HG03066 (cell line): ENCODE results near the gene PLA2G4A.

ENCODE experiments used
- ATAC-seq: cut with Tn5 transposase; IDR thresholded peaks from one replicate; pipeline ENCODE4 v1.9.1; 2021; ENCODE audit warnings: low read depth; ENCODE audit not compliant: unreplicated experiment

Gene PLA2G4A

DNA sequence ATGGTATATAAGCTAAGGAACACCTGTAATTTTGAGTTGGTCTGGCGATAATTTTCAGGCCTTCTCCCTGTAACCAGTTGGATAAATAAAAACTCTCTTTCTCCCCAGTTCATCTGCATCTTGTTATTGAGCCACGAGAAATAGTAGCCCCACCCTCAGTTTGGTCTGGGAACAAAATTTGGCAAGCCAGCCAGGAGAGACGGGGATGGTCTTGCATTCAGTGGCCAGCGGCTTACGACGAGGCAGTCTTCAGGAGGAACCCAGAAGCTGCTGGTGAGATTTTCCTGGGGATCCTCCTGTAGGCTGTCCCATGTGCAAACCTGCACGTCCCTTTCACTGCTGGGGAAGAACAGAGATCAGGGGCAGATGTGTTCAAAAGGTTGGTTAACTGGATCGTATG, 174.6 kb downstream of the PLA2G4A start:
- no peak for ATAC-seq

DNA sequence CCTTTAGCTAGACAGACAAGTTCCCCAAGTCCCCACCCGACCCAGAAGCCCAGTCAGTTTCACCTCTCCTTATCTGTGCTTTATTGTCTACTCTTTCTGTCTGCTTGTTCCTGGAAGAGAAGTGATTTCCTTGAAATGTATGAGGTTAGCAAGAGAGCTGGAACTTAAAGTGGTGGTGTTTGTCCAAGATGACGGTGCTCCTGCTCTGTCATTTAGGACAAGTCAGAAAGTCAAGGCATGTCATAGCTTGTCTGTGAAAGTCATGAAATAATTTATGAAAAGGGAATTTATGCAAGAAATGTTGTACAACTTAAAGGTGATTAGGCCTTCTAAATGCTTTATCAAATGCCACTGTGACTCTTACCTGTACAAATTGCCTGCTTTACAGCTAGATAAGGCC, 178.1 kb downstream of the PLA2G4A start:
- ATAC-seq: no peak

DNA sequence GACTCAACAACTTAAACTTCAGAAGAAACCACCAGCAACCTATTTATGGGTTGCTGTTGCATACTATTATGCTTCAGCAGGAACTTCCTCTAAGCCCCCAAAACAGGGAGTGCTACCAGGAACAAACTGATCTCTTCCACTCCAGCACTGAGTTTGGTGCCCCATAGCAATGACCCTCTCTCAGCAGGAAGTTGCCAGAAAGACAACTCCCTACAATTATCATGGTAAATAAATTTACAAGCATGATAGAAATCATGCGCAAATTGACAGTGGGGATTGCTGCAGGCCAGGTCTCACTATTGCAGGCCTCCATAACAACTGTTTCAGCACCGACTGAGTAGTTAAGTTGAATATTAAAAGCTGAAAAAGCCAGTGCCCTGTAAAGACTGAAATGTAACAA, 180.6 kb downstream of the PLA2G4A start:
- ATAC-seq: no peak

DNA sequence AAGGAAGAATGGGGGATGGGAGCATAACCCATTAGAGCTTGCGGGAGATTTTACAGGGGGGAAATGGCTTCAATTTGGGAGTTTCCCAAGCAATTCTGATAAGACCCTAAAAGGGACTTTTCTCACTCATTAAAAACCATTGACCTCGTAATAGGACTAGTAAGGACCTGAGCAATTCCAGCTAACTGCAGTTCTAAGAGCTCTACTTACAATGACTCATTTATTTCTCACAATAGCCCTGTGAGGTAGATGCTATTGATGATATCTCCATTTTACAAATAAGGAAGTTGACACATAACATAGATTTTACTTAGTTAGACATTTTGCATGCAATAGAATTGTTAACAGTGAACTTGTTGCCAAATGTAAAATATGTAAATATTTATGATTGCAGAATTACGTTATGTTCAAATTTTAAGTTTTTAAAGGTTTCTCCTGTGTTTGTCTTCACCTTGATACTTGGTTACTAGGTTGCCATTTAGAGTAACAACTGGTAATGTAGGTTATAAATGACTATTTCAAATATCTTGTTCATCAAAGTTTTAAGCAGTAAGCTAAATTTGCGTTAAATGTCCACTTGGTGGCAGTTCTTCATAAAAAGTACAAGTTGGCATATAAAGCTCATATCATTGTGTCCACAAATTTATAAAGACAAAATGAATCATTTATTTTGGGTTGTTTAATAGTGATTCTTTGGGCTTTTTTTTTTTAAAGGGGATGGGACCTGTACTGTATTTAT, 182.0 kb downstream of the PLA2G4A start:
- no peak for ATAC-seq

DNA sequence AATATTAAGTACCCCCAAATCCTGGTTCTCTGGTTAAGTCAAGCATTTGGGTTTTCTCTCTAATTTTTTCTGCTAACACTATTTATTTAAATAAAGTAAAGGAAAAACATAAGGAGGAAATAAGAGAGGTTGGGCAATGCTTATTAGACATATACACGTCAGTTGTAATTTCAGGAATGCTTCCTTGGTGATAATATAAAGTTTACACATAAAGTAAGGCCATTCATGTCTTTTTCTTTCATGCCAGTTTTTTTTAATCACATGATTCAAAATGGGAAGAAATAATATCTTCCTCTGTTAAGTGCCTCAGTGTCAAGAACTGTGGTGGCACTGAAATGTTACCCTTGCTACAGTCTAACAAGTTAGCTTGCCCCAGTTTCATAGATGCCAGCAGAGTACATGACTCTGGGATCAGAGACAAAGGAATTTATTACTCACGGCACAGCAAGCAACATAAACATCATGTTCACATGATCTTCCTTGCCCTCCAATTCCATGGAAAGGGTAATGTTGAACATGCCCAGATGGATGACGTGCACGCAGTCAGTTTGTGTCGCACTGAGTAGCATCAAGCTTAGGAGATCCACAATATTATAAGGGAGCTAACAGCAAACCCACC, 184.9 kb downstream of the PLA2G4A start:
- ATAC-seq: no peak

DNA sequence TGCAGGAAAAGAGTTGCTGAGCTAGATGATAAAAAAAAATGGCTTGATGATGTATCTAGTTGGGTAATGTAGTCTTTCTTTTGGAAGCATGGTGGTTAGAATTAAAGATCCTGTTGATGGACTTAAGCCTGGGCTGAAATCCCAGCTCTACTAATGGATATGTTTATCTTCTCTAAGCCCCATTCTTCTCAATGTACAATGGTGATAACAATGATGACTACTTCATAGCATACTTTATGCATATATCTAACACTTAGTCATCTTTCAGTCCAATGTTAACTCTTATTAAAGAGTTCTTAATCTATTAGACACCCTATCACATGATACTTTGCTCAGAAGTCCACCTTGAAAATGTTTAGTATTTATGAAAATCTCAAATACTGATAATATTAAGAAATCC, 189.5 kb downstream of the PLA2G4A start:
- ATAC-seq: no peak

DNA sequence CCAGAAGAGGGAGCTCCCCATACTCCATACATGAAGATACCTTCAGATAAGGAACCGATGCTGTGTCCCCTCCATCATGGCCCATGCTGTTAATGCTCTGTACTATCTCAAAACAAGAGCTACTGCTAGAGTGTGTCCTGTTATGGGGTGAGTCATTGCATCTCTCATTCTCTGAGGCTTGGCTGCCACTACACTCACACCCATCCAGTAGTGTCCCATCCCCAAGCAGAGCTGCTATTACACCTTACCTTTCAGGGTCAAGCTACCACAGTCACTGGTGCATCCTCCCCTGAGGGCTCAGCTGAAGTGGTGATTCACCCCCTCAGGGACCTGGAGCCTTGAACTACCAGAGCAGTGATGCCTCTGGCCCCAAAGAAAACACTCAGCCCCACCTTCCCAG, 198.5 kb downstream of the PLA2G4A start:
- ATAC-seq: no peak

DNA sequence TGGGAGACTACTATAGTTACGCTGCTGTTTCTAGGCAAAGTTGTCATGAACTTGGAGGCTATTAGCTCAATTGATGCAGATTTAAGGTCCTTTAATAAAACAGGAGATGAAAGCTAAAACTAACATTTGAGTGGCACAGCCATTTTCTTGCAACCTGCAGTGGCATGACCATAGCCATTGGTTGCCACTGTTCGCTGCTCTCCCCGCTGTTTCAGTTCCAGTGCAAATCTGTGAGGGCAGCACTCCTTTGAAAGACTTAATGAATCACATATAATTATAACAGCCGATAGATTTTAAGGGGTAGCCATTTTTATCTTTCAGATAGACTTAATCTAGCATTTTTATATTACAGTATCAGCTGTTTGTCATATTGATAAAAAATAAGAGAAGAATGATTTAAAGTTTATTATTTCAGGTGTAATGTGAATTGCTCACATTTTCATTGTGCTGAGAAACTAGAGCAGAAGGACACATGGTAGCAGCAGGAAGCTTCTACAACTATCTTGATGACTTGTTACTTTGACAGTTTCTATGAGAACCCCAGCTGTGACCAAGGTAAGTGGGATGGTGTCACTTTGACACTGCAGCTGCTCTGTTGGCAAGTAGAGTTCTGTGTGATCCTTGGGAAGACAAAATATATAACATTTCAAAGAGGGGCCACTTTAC, 203.7 kb downstream of the PLA2G4A start:
- no peak for ATAC-seq

DNA sequence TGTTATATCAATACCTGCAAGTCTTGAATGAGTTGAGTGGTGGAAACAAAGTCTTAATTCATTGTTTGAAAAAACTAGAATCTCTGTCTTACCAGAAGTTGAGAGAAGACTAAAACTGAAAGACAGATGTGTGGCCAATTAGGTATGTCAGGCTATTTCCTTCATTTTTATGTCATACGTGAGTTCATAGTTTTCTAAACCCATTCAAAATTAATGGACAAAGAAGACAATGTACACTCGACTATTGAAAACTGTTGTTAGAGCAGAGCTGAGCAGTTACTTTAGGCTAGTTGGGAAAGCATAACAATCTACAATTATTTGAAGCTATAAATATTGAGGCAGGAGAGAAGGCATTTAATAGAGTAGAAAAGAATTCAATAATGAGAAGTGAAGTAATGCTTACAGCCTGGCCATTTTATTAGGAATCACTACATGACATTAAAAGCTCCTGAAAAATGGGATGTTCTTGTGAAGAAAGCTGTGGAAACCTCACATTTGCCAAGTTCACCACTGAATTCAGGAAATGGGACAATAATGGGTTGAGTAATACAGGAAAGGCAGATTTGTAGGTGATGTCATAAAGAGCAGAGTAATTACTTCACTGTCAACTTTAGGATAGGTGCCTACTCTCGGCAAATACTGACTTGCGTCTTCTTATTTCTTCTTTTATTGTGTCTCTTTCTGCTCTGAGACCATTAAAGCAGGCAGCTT, 204.4 kb downstream of the PLA2G4A start:
- no peak for ATAC-seq

DNA sequence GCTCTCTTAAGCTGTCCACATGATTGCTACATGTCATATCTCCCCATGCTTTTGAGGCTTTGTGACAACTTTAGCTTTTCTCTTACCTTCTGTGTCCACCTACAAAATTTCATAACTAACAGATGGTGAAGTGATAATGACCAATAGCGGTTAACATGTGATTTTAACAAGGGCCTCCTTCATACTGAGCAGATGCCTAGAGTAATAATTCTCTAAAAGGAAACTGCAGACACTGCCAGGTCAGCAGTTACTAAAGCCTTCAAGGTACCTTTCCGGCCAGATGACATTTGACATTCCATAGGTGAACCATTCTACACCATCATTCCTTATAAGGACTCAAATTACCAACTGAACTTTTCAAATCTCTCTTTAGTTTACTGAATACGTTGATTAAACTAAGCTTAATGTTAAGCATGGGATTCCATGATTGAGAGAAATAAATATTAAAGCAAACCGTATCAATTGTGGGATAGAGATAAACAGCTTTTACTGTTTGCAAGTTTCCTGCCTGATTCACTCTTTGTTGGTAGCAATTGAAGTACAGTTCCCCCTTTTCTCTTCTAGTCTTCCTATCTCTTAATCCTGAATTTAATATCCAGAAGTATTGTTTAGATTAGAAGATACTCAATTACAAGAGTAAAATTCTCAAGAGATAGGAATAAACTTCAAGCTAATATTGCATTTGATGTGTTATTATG, 205.1 kb downstream of the PLA2G4A start:
- ATAC-seq: no peak

DNA sequence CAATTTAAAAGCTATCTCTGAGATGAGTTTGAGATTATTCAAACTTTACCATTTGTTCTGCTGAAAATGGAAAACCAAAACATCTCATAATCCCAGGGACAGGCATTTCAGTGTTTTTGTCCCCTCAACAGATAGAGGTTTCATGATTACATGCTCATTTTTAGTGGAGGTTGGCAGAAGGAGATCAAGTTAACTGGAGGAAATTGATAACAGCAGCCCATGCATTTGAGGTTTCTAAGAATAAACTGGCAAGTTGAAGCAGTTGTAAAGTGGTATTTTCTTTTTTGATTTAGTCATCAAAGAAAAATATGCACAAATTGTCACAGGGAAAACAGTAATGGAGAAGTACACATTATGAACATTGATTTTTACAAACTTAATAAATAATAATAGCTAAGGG, 205.8 kb downstream of the PLA2G4A start:
- ATAC-seq: no peak

DNA sequence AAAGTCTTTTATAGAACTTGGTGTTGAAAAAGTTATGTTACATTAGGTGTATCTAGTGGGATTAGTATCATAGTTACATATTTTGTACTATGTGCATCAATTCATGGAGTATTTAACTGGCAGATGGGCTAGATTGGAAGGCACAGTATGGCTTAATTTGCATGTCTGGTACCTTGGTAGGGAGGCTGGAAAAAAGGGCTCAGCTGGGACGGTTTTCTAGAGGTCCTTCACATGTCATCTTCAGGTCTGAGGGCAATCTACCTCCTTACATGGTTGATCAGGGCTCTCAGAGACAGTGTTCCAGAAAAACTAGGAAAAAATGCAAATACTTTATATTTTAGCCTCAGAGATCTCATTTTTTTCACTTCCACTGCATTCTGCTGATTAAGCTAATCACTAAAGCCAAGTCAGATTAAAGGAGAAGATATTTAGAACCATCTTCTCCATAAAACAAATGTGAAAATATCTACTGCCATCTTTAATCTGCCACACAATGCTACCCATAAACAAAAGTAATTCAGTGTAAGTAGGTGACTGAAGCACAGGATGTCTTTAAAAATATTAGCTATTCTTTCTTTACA, 209.3 kb downstream of the PLA2G4A start:
- no peak for ATAC-seq
